NCI-H526 (cell line): ENCODE data around the gene CARD10.
"Not testable (repeated sequence)": the region's sequence is repeated elsewhere in the genome, so short reads cannot be mapped to it uniquely, and the experiment has no call there.

ENCODE experiments used
- DNase-seq, 2 experiments: peaks; one replicate each; lab custom pipeline; 2025; lab: John Stamatoyannopoulos, UW

CARD10 gene

GRCh38 chr22:37527081-37527752, 8.0 kb upstream of the CARD10 start:
- DNase-seq: not testable (repeated sequence)

GRCh38 chr22:37526376-37526775, 7.2 kb upstream of the CARD10 start:
- DNase-seq: no peak

- no peak for DNase-seq
Observed at GRCh38 chr22:37525746-37526350, 6.6 kb upstream of the CARD10 start.

- DNase-seq: no peak
Observed at GRCh38 chr22:37525073-37525745, 6.0 kb upstream of the CARD10 start.

GRCh38 chr22:37522482-37522881, 3.3 kb upstream of the CARD10 start:
- no peak for DNase-seq

GRCh38 chr22:37521236-37521739, 2.1 kb upstream of the CARD10 start:
- no peak for DNase-seq

GRCh38 chr22:37520776-37521191, 1.6 kb upstream of the CARD10 start:
- DNase-seq: no peak

- peak in 1 of 2 experiments; percentile 39 for DNase-seq
Observed at GRCh38 chr22:37518509-37519267, 527 bp downstream of the CARD10 start.

GRCh38 chr22:37517826-37518450, 1.3 kb downstream of the CARD10 start:
- DNase-seq: no peak

- no peak for DNase-seq
Observed at GRCh38 chr22:37516456-37516855, 2.8 kb downstream of the CARD10 start.

GRCh38 chr22:37515901-37516300, 3.3 kb downstream of the CARD10 start:
- no peak for DNase-seq

GRCh38 chr22:37514526-37515051, 4.6 kb downstream of the CARD10 start:
- no peak for DNase-seq

GRCh38 chr22:37511395-37512104, 7.7 kb downstream of the CARD10 start:
- no peak for DNase-seq

- no peak for DNase-seq
Observed at GRCh38 chr22:37510091-37510490, 9.1 kb downstream of the CARD10 start.

- DNase-seq: no peak
Observed at GRCh38 chr22:37509059-37509860, 10.0 kb downstream of the CARD10 start.

- DNase-seq: no peak
Observed at GRCh38 chr22:37508431-37508992, 10.7 kb downstream of the CARD10 start.

- no peak for DNase-seq
Observed at GRCh38 chr22:37507731-37508130, 11.5 kb downstream of the CARD10 start.

GRCh38 chr22:37505989-37506388, 13.2 kb downstream of the CARD10 start:
- DNase-seq: no peak

- no peak for DNase-seq
Observed at GRCh38 chr22:37505565-37505964, 13.7 kb downstream of the CARD10 start.

- DNase-seq: no peak
Observed at GRCh38 chr22:37504964-37505363, 14.3 kb downstream of the CARD10 start.
